Body of pancreas (tissue), 4 donors: ENCODE measurements around the gene LTBP1. TPM values are rescaled to one million over a fixed set of nuclear protein-coding genes. Genes with fewer than 3 reads are reported as not detected.

Experiments used
- ATAC-seq: fragments of 150-250 bp; one replicate; pipeline ENCODE4 v1.9.1; 2016
- DNase-seq, 4 donors: peaks; one replicate each; pipeline ENCODE4 v3.0.0-alpha.2; 2019
- H3K27ac ChIP-seq, 4 donors: fragments of 200-600 bp; sonication (generic); 1 replicate in 3 of 4; 2 replicates in 1 of 4; pipeline versions ENCODE4 v1.5.1 to v1.6.1; 2016 to 2019; ENCODE audit warnings: mild to moderate bottlenecking in 1 of 4, mixed read lengths in 1 of 4, moderate library complexity in 1 of 4
- H3K27me3 ChIP-seq, 2 donors: fragments of 200-600 bp; sonication (generic); one replicate each; pipeline ENCODE4 v1.6.0; 2016; ENCODE audit warnings: mild to moderate bottlenecking in 1 of 2
- H3K36me3 ChIP-seq, 2 donors: fragments of 200-600 bp; sonication (generic); replicated peaks in 1 of 2; 2 replicates each; pipeline ENCODE4 v1.5.1; 2016; ENCODE audit warnings: low read depth in 2 of 2; ENCODE audit not compliant: insufficient read depth in 1 of 2
- H3K4me1 ChIP-seq: fragments of 200-600 bp; sonication (generic); one replicate; pipeline ENCODE4 v1.6.0; 2016
- H3K4me3 ChIP-seq, 2 donors: fragments of 200-600 bp; sonication (generic); 1 replicate in 1 of 2; 2 replicates in 1 of 2; pipeline ENCODE4 v1.5.1; 2016 to 2019
- H3K9me3 ChIP-seq, 3 donors: fragments of 200-600 bp; sonication (generic); 1 replicate in 2 of 3; 2 replicates in 1 of 3; pipeline ENCODE4 v1.5.1; 2016
- POLR2A ChIP-seq, 3 donors: fragments of 450-650 bp; IDR thresholded peaks; one replicate each; pipeline ENCODE4 v1.6.1; 2016; ENCODE audit warnings: antibody characterized with exemption in 3 of 3, mild to moderate bottlenecking in 2 of 3
- WGBS, 2 donors: methylation state at CpG; one replicate each; pipeline ENCODE4 v1.1.5; 2017; 5-methylcytosine and 5-hydroxymethylcytosine counted together
- intact Hi-C: fragments of 100-400 bp; cut with DNase I; formaldehyde crosslinking; loops from one replicate; pipeline ENCODE4 v1.15.1; 2023
- total RNA-seq, 2 donors: library from RNA; depleted of rRNA; stranded (reverse); fragments of >200 nt; gene quantifications; one replicate each; pipeline ENCODE4 v1.1.0, GENCODE V29; 2016
- TF ChIP-seq, protein P1 (sequence below), 7 experiments: fragments of 450-650 bp in 4 of 7; fragments of 200-600 bp in 3 of 7; sonication (generic) in 3 of 7; IDR thresholded peaks; one replicate each; pipeline ENCODE4 v1.5.1; 2016 to 2019; ENCODE audit warnings: antibody characterized with exemption in 7 of 7

Gene LTBP1
- total RNA-seq, 2 donors from 2014 or later, result 8.8 to 10.2 TPM

DNA sequence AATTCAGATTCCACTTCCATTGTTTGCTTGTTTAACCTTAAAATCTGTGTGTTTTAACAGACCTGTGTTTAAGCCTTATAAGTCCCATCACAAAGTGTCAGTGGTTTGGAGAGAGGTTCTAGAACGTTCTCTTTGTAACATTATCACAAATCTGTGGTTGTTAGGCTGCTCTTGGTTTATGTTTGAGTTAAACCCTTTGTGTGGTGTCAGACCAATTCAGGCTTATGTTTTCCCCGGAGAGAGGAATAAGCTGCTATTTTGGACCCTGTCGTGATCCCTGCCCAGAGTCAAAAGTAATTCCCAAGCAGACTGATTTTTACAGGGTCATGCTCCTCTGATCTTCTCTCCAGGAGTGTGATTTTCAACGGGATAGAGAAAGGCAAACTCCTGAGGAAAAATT is 43.8 kb upstream of the LTBP1 start:
- ATAC-seq, result no peak
- H3K27ac ChIP-seq, result no peak overlapping the region
- no peak overlapping the region for H3K4me3 ChIP-seq
- H3K9me3 ChIP-seq, result no peaks in the 10 kb centered on the region
- H3K36me3 ChIP-seq, result no peaks in the 10 kb centered on the region
- WGBS, 2 donors, result 34 to 35% methylated on average over 4 of the region's 4 CpGs
- DNase-seq, result no peak
- TF ChIP-seq, protein P1, sequence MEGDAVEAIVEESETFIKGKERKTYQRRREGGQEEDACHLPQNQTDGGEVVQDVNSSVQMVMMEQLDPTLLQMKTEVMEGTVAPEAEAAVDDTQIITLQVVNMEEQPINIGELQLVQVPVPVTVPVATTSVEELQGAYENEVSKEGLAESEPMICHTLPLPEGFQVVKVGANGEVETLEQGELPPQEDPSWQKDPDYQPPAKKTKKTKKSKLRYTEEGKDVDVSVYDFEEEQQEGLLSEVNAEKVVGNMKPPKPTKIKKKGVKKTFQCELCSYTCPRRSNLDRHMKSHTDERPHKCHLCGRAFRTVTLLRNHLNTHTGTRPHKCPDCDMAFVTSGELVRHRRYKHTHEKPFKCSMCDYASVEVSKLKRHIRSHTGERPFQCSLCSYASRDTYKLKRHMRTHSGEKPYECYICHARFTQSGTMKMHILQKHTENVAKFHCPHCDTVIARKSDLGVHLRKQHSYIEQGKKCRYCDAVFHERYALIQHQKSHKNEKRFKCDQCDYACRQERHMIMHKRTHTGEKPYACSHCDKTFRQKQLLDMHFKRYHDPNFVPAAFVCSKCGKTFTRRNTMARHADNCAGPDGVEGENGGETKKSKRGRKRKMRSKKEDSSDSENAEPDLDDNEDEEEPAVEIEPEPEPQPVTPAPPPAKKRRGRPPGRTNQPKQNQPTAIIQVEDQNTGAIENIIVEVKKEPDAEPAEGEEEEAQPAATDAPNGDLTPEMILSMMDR (IDR thresholded peaks at IDR 0.05), result no peak
- no peak for TF ChIP-seq POLR2A (IDR thresholded peaks at IDR 0.05)
- intact Hi-C loops, result no loop called here
- H3K4me1 ChIP-seq, result no peaks in the 10 kb centered on the region
- no peaks in the 10 kb centered on the region for H3K27me3 ChIP-seq

DNA sequence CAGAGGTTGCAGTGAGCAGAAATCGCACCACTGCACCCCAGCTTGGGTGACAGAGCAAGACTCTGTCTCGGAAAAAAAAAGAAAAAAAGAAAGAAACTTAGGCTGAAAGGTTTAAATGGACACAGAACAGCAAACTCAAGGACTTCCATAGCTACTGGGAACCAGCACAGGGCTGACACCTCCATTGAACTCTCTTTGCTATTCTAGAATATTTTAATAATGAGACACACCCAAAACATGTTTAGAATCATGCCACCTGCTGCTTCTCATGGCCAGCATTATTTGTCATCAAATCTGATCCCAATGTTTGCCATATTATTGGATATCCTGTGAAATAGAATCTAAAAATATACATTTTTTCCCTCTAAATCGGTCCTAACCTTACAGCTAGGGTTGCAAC is 42.7 kb upstream of the LTBP1 start:
- Histone ChIP-seq H3K36me3 (no peaks in the 10 kb centered on the region), H3K4me1 (no peaks in the 10 kb centered on the region), H3K4me3 (no peak overlapping the region), H3K27ac (no peak overlapping the region), H3K27me3 (no peaks in the 10 kb centered on the region), H3K9me3 (no peaks in the 10 kb centered on the region)
- 73 to 84% methylated on average over 3 of the region's 3 CpGs for WGBS, 2 donors
- TF ChIP-seq, protein P1 (IDR thresholded peaks at IDR 0.05), result no peak
- no peak for TF ChIP-seq POLR2A (IDR thresholded peaks at IDR 0.05)
- no peak for DNase-seq
- intact Hi-C loops, result no loop called here
- ATAC-seq, result no peak

DNA sequence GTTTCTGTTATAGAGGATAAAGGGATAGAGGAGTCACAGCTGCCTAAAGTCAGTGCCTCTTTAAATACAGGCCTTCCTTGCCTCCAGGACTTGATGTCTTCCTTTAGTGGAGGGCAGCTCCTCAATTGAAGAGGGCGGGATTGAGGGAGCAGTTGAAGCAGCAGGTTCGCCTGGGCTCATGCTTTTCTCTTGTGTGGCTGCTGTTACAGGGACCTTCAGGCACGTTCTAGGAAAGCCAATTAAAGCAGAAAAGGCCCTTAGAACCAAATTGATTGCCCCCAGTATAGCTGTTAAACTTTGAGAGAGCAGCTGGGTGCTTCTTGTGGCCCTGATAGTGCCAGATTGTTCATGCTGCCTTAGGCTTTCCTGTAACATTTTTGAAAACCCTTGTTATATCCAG is 42.0 kb upstream of the LTBP1 start:
- Histone ChIP-seq H3K36me3 (no peaks in the 10 kb centered on the region), H3K4me1 (no peaks in the 10 kb centered on the region), H3K27ac (no peak overlapping the region), H3K27me3 (no peaks in the 10 kb centered on the region), H3K9me3 (no peaks in the 10 kb centered on the region), H3K4me3 (no peak overlapping the region)
- no peak for TF ChIP-seq POLR2A (IDR thresholded peaks at IDR 0.05)
- TF ChIP-seq, protein P1 (IDR thresholded peaks at IDR 0.05), result no peak
- ATAC-seq, result no peak
- no peak for DNase-seq
- WGBS, 2 donors, result 66 to 69% methylated on average over 3 of the region's 3 CpGs
- intact Hi-C loops, result no loop called here

DNA sequence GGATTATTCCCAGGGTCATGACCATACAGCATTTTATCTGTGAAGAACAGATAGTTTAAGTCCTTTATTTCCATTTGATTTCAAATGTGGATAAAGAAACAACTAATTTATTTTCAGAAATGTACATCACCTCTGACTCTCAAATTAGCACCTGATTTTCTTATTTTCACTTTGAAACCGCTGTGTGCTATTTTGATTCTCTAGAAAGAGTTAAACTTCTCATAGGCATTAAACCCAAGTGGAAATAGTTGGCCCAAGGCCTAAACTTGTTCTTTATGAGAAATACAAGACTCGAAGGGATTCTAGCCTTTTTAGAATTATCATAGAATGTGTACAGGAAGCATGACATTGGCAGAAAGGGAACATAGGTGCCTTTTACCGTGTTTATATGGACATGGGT is 41.5 kb upstream of the LTBP1 start:
- Histone ChIP-seq H3K4me1 (no peaks in the 10 kb centered on the region), H3K4me3 (no peak overlapping the region), H3K27ac (no peak overlapping the region), H3K36me3 (no peaks in the 10 kb centered on the region), H3K27me3 (no peaks in the 10 kb centered on the region), H3K9me3 (no peaks in the 10 kb centered on the region)
- 79% methylated on average over 3 of the region's 3 CpGs for WGBS, 2 donors
- no peak for ATAC-seq
- intact Hi-C loops, result no loop called here
- no peak for TF ChIP-seq POLR2A (IDR thresholded peaks at IDR 0.05)
- TF ChIP-seq, protein P1 (IDR thresholded peaks at IDR 0.05), result no peak
- DNase-seq, result no peak

DNA sequence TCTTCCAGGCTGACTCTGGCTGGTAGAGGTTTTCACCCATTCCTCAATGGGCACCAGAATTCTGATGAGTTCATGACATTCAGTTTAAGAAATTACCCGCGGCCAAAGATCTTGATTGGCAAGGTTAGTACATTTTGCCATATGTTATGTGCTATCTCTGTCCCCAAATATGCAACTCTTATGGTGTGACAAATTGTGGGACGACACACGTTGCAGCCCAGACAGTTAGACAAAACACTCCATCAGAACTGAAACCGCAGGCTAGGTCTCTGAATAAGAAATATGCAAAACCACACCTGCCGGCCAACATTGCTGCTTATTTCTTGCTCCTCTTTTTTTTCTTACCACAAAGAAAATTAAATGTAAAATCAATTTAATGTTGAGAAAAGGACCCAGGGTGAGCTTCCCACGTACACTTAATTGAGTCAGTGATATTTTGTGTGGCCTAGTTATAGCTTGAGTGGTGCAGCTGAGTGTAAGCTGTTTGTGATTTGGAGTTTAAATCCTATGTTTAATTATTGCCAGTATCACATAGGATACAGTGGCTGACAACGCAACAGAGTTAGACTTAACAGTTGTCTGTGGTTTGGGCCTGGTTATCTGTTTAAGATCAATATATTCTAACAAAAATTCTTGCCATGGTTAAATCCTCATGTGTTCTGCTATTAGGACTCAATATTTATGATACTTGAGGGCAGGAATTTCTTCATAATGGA is 35.7 kb upstream of the LTBP1 start:
- H3K4me1 ChIP-seq, result no peaks in the 10 kb centered on the region
- no peak overlapping the region for H3K27ac ChIP-seq
- intact Hi-C loops, result no loop called here
- no peaks in the 10 kb centered on the region for H3K36me3 ChIP-seq
- ATAC-seq (no peak), DNase-seq (no peak)
- no peak overlapping the region for H3K4me3 ChIP-seq
- H3K9me3 ChIP-seq, result no peaks in the 10 kb centered on the region
- WGBS, 2 donors, result 77 to 78% methylated on average over 8 of the region's 8 CpGs
- TF ChIP-seq, protein P1 (IDR thresholded peaks at IDR 0.05), result no peak
- no peak for TF ChIP-seq POLR2A (IDR thresholded peaks at IDR 0.05)
- no peaks in the 10 kb centered on the region for H3K27me3 ChIP-seq
